GM12801 (cell line): ENCODE data around the gene RPS6KA2.

Source experiments
- TF ChIP-seq, protein P1 (sequence below): IDR thresholded peaks from one replicate; pipeline ENCODE4 v1.5.1; 2011; ENCODE audit warnings: control low read depth; ENCODE audit not compliant: insufficient read length; ENCODE audit errors: extremely low read depth

The RPS6KA2 gene

GRCh38 chr6:166463359-166464067 lies 163.5 kb downstream of the RPS6KA2 start:
- TF ChIP-seq, protein P1, sequence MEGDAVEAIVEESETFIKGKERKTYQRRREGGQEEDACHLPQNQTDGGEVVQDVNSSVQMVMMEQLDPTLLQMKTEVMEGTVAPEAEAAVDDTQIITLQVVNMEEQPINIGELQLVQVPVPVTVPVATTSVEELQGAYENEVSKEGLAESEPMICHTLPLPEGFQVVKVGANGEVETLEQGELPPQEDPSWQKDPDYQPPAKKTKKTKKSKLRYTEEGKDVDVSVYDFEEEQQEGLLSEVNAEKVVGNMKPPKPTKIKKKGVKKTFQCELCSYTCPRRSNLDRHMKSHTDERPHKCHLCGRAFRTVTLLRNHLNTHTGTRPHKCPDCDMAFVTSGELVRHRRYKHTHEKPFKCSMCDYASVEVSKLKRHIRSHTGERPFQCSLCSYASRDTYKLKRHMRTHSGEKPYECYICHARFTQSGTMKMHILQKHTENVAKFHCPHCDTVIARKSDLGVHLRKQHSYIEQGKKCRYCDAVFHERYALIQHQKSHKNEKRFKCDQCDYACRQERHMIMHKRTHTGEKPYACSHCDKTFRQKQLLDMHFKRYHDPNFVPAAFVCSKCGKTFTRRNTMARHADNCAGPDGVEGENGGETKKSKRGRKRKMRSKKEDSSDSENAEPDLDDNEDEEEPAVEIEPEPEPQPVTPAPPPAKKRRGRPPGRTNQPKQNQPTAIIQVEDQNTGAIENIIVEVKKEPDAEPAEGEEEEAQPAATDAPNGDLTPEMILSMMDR: no peak

GRCh38 chr6:166462461-166463135 lies 164.5 kb downstream of the RPS6KA2 start:
- TF ChIP-seq, protein P1: no peak

GRCh38 chr6:166461821-166462460 lies 165.1 kb downstream of the RPS6KA2 start:
- TF ChIP-seq, protein P1: no peak

DNA sequence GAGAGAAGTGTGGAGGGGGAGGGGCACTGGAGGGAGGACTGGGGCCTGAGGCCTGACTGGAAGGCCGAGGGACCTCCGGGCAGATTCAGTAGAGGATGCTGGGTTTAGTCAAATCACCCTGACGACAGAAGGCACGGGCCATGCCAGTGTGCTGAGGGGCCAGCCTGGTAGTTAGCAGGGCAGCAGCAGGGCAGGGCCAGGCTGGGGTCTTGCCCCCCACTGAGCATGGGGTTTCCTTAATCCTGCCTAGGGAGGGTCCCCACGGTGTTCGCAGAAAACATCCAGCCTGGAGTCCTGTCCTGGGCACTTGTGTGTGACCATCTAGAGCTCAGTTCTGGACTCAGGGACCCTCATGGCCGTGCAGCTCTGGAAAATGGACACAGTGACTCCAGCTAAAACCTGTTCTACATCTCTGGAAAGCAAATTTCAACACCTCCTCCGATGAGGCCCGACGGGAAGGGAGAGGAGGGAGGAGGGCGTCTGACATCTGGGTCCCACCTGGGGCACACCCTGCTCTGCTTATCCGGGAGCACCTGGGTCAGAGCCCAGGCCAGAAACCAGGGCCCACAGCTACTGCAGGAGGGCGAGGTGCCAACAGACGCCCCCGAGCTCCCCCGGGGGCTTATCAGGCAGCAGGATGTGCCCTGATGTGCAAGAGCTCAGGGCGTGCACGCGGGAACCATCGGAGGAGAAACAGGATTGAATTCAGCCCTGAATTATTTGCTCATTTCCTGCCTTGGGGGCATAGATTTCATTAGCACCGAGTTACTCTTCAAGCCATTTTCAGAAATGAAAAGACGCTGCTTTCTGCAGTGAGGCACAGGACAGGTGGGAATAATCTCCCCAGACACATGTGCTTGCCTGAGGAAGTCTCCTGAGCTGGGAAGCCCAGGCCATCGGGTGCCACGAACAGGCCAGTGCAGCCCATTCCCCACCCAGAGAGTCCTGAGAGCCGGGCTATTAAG lies 166.3 kb downstream of the RPS6KA2 start:
- TF ChIP-seq, protein P1: no peak

- TF ChIP-seq, protein P1: no peak
Measured at GRCh38 chr6:166459906-166460305, 167.1 kb downstream of the RPS6KA2 start.

DNA sequence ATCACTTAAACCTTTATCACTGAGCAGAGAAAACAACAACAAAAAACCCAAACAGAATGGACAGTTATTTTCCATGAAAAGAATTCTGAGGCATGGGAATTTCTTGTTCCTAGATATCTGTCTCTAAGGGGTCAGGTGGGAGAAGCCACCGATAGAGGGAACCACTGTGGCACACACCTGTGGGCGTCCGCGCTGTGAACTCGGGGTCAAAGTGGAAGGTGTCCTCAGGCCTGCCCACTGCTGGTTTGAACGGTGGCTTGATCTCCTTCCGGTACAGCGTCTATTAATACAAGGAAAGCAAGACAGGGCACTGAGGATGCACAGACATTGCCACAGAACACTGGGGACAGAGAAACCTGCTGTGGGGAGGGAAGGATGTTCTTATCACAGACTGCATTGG lies 167.8 kb downstream of the RPS6KA2 start:
- TF ChIP-seq, protein P1: no peak
